Measurements from ENCODE around the gene TRIM77.
"Not testable (repeated sequence)": the region's sequence is repeated elsewhere in the genome, so short reads cannot be mapped to it uniquely, and the experiment has no call there.

TRIM77 gene

DNA sequence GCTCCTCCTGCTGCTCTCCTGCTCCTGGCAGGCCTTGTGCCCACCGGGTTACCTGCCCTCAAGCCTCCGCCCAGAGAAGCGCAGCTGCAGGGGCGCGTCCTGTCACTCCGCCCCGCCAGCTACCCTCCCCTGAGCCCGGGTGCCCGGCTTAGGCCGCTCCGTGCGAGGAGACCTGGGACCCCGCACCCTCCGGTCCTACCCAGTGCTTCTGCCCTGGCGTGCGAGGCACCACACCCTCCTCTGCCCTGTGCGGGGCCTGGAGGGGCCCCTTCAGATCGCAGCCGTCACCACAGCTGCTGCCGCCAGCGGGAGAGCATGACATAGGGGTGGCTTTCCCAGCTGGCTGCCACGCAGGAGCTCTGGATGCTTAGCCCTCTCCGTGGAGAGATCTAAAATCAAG, 20.1 kb downstream of the TRIM77 start:
- not testable (repeated sequence) for H3K27ac ChIP-seq (ENCODE audit: low read length); H3K4me3 ChIP-seq (ENCODE audit: low read depth in 1 of 2, low read length in 2 of 2); H3K4me1 ChIP-seq (ENCODE audit: control insufficient read depth in 1 of 2, insufficient read depth in 2 of 2, low read length in 2 of 2); H3K9me3 ChIP-seq (ENCODE audit: control insufficient read depth in 1 of 2, low read length in 2 of 2); H3K36me3 ChIP-seq (ENCODE audit: control insufficient read depth in 1 of 2, insufficient read depth in 2 of 2, low read length in 2 of 2); H3K27me3 ChIP-seq (ENCODE audit: low read depth, low read length)

DNA sequence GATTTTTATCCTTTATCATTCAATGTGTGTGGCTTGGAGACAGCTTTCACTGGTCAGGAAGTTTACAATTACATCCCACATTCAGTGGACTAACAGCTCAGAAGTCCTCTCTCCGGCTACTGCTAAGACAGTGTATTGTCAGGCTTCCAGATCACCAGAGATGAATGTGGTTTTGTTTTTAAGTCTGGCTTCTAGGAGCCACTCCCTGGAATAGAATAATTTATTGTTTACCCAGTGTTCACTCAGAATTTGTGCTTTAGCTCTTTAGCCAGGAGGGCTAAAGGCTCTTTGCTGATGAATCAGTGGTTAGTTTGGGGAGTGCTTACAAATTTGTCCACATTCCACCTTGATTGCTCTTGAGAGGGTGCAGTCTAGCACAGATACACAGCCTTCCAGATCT, 26.5 kb downstream of the TRIM77 start:
- no peaks in the 10 kb centered on the region for H3K36me3 ChIP-seq (ENCODE audit: control insufficient read depth in 1 of 2, insufficient read depth in 2 of 2, low read length in 2 of 2)
- no peak overlapping the region for H3K4me3 ChIP-seq (ENCODE audit: low read depth in 1 of 2, low read length in 2 of 2)
- no peak overlapping the region for H3K27ac ChIP-seq (ENCODE audit: low read length)
- H3K4me1 ChIP-seq (ENCODE audit: control insufficient read depth in 1 of 2, insufficient read depth in 2 of 2, low read length in 2 of 2): no peaks in the 10 kb centered on the region
- H3K9me3 ChIP-seq (ENCODE audit: control insufficient read depth in 1 of 2, low read length in 2 of 2): no peaks in the 10 kb centered on the region
- H3K27me3 ChIP-seq (ENCODE audit: low read depth, low read length): no peaks in the 10 kb centered on the region

DNA sequence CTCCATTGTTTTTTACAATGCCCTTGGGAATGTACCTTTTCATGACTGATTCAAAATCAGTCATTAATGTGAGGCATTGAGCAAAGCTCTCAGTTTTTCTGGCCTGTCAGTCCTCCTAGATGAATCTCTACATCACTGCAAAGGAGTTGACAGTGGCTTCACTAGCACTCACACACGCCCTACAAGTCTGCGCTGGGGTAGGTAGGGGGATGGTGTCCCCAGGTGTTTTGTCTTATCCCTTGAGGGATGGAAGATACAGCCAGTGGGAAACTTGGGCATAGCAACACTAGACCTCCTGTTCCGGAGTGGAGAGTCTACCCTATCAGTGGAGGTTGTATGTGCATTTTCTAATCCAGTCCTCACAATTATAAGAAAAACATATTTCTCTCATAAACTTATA, 27.0 kb downstream of the TRIM77 start:
- H3K27ac ChIP-seq (ENCODE audit: low read length): no peak overlapping the region
- H3K36me3 ChIP-seq (ENCODE audit: control insufficient read depth in 1 of 2, insufficient read depth in 2 of 2, low read length in 2 of 2): no peaks in the 10 kb centered on the region
- no peak overlapping the region for H3K4me3 ChIP-seq (ENCODE audit: low read depth in 1 of 2, low read length in 2 of 2)
- H3K9me3 ChIP-seq (ENCODE audit: control insufficient read depth in 1 of 2, low read length in 2 of 2): no peaks in the 10 kb centered on the region
- no peaks in the 10 kb centered on the region for H3K27me3 ChIP-seq (ENCODE audit: low read depth, low read length)
- no peaks in the 10 kb centered on the region for H3K4me1 ChIP-seq (ENCODE audit: control insufficient read depth in 1 of 2, insufficient read depth in 2 of 2, low read length in 2 of 2)

DNA sequence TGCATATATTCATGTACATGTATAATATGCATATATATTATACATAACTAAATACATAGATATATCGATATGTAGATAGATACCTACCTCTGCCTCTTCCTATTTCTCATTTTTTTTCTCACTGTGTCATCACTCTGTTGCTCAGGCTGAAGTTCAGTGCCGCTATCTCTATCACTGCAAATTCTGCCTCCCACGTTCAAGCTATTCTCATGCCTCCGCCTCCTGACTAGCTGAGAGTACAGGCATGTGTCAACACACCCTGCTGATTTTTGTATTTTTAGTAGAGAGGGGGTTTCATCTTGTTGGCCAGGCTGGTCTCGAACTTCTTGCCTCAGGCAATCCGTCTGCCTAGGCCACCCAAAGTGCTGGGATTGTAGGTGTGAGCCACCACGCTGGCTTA, 31.3 kb downstream of the TRIM77 start:
- H3K27me3 ChIP-seq (ENCODE audit: low read depth, low read length); H3K27ac ChIP-seq (ENCODE audit: low read length); H3K4me3 ChIP-seq (ENCODE audit: low read depth in 1 of 2, low read length in 2 of 2); H3K4me1 ChIP-seq (ENCODE audit: control insufficient read depth in 1 of 2, insufficient read depth in 2 of 2, low read length in 2 of 2); H3K36me3 ChIP-seq (ENCODE audit: control insufficient read depth in 1 of 2, insufficient read depth in 2 of 2, low read length in 2 of 2); H3K9me3 ChIP-seq (ENCODE audit: control insufficient read depth in 1 of 2, low read length in 2 of 2): not testable (repeated sequence)

DNA sequence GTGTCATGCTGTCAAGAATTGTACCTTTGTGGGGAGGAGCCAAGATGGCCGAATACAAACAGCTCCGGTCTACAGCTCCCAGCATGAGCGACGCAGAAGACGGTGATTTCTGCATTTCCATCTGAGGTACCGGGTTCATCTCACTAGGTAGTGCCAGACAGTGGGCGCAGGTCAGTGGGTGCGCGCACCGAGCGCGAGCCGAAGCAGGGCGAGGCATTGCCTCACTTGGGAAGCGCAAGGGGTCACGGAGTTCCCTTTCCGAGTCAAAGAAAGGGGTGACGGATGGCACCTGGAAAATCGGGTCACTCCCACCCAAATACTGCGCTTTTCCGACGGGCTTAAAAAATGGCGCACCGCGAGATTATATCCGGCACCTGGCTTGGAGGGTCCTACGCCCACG, 34.1 kb downstream of the TRIM77 start:
- not testable (repeated sequence) for H3K36me3 ChIP-seq (ENCODE audit: control insufficient read depth in 1 of 2, insufficient read depth in 2 of 2, low read length in 2 of 2); H3K4me3 ChIP-seq (ENCODE audit: low read depth in 1 of 2, low read length in 2 of 2); H3K4me1 ChIP-seq (ENCODE audit: control insufficient read depth in 1 of 2, insufficient read depth in 2 of 2, low read length in 2 of 2); H3K9me3 ChIP-seq (ENCODE audit: control insufficient read depth in 1 of 2, low read length in 2 of 2); H3K27me3 ChIP-seq (ENCODE audit: low read depth, low read length); H3K27ac ChIP-seq (ENCODE audit: low read length)

DNA sequence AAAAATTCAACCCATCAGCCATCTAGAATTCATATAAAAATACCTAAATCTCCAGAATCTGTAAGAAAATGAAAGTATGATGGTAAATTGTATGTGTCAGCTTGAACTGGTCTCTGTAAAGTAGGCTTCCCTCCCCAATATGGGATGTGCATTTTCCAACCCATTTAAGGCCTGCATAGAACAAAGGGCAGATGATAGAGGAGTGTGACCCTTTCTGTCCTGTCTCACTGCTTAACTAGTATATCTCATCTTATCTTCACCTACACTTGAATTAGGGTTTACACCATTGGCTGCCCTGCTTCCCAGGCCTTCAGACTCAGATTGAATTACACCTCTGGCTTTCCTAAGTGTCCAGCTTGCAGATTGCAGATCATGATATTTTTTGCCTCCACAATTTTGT, 40.7 kb downstream of the TRIM77 start:
- not testable (repeated sequence) for H3K9me3 ChIP-seq (ENCODE audit: control insufficient read depth in 1 of 2, low read length in 2 of 2); H3K27me3 ChIP-seq (ENCODE audit: low read depth, low read length); H3K4me3 ChIP-seq (ENCODE audit: low read depth in 1 of 2, low read length in 2 of 2); H3K36me3 ChIP-seq (ENCODE audit: control insufficient read depth in 1 of 2, insufficient read depth in 2 of 2, low read length in 2 of 2); H3K27ac ChIP-seq (ENCODE audit: low read length); H3K4me1 ChIP-seq (ENCODE audit: control insufficient read depth in 1 of 2, insufficient read depth in 2 of 2, low read length in 2 of 2)
